CD4-positive, alpha-beta T cell treated with Interleukin-1 beta for 1 hour (primary cell): Measurements from ENCODE around the gene TMIGD2.
"Not testable (repeated sequence)": the region's sequence is repeated elsewhere in the genome, so short reads cannot be mapped to it uniquely, and the experiment has no call there.

ENCODE experiments used
- DNase-seq, 2 donors: peaks; one replicate each; pipeline ENCODE4 v3.0.0-alpha.2; 2020 to 2022

Gene TMIGD2

DNA sequence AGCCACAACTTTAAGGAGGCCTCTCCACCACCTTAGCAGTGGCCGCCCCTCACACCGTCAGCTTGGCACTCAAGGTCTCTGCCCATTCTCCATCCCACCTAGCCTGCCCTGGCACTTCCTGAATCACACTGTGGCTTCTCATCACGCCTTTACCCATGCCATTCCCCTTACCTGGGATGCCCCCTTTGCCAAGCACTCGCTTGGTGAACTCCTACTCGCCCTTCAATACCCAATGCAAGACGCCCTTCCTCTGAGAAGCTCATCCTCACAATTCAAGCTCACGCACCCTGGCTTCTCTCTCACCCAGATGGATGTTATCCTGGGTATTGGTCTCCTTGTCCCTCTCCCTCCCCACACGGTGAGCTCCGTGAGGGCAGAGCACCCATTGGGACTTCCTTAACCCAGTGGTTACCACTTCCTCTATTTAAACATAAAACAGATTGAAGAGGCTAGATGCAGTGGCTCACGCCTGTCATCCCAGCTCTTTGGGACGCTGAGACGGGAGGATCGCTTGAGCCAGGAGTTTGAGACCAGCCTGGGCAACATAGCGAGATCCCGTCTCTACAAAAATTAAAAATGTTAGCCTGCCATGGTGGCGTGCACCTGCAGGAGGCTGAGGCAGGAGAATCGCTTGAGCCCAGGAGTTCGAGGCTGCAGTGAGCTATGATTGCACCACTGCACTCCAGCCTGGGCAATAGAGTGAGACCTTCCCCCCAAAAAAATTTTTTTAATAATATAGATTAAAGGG is 35.8 kb downstream of the TMIGD2 start:
- DNase-seq: no peak

DNA sequence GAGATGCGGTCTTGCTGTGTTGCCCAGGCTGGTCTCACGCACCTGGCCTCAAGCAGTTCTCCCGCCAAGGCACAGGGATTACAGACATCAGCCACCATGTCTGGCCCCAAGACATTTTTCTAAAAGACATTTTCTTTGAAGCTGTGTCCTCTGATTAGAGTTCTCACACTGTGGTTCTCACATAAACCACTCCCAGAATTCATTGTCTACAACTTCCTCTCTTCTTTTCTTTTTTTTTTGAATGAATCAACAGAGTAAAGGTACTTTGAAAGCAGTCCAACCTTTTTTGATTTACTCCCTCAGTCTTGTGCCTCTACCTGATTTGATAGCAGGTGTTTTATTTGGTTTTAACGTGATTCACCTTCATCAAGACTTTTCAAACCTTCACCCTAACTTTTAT is 37.4 kb downstream of the TMIGD2 start:
- peak in 1 of 2 donors; percentile 20 for DNase-seq

DNA sequence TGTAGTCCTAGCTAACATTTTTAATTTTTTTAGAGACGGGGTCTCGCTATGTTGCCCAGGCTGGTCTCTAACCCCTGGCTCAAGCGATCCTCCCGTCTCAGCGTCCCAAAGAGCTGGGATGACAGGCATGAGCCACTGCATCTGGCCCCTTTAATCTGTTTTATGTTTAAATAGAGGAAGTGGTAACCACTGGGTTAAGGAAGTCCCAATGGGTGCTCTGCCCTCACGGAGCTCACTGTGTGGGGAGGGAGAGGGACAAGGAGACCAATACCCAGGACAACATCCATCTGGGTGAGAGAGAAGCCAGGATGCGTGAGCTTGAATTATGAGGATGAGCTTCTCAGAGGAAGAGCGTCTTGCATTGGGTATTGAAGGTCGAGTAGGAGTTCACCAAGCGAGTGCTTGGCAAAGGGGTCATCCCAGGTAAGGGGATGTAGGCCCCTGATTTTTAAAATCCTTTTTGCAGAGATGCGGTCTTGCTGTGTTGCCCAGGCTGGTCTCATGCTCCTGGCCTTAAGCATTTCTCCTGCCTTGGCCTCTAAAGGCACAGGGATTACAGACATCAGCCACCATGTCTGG is 41.5 kb downstream of the TMIGD2 start:
- no peak for DNase-seq

DNA sequence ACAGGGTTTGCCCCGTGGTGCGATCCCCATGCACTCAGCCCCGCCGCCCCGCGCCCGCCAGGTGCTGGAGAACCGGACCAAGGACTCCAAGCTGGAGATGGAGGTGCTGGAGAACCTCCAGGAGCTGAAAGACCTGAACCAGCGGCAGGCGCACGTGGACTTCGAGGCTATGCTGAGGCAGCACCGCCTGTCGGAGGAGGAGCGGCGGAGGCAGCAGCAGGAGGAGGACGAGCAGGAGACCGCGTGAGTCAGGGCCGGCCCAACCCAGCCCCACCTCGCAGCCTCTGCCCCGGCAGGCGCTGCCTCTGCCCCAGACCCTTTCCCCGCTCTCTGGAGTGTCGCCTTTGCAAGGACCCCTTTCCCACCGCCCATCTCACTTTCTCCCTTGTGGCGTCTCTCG is 44.0 kb downstream of the TMIGD2 start:
- no peak for DNase-seq

DNA sequence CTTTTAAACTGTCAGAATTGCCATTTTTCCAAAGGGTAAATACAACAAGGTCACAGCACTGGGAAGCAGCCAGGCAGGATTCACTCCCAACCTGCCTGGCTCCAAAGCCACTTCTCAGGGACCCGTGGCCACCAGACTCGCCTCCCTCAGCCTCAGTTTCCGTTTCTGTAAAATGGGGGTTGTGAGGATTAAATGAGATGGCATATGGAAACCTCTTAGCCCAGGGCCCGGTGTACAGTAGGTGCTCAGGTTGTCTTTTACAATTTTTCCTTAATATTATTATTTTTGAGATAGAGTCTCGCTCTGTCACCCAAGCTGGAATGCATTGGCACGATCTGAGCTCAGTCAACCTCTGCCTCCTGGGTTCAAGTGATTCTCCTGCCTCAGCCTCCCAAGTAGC is 45.2 kb downstream of the TMIGD2 start:
- DNase-seq: no peak

DNA sequence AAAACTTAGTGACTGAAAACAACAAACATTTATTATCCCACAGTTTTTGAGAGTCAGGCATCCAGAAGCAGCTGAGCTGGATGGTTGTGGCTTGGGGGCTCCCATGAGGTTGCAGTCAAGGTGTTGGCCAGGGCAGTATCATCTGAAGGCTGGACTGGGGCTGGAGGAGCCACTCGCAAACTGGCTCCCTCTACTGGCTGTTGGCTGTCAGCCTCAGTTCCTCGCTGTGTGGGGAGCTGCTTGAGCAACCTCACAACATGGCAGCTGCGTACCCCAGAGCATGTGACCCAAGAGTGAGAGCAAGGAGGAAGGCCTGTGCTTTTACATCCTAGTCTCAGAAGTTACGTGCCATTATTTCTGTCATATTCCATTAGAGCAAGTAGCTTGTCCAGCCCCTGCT is 45.6 kb downstream of the TMIGD2 start:
- no peak for DNase-seq

DNA sequence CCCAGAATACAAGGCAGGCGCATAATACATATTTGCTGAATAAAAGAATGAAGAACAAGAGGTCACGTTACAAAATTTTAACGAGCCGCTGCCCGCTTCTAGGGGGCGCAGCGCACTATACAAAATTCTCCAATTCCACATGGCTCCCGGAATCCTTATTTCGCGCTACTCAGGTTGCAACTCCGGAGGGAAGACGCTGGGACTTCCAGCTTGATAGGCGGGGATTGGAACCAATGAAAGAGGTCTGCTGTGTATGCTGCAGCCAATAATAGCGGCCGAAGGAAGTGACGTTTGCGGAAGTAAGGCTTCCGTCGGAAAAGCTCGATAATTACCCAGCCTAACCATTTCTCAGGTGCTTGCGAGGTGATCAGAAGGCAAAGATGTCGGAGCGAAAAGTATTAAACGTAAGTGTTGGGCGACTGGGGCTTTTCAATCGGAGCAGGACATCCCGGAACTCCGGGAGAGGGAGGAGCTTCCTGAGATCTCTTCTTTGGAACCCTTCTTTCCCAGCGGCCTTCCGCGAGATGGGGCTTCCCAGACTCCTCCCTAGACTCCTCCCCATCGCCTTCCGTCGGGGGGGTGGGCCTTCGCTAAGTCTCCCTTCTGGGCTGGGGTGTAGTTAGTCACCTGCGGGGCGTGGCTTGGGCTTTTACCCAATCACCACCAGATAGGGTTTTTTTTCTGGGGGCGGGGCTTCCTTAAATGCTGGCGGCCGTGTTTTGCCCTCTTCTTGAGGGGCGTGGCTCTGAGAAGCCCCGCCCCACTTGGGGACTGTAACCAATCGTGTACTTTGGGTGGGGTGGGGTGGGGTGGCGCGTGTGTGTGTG is 55.2 kb downstream of the TMIGD2 start, which contains the start of gene YJU2:
YJU2 (plus strand) TSS at position 314 of the 827 bp plus-strand sequence; CDS start at position 381, 67 bp downstream.
- peak; percentile 99 for DNase-seq

DNA sequence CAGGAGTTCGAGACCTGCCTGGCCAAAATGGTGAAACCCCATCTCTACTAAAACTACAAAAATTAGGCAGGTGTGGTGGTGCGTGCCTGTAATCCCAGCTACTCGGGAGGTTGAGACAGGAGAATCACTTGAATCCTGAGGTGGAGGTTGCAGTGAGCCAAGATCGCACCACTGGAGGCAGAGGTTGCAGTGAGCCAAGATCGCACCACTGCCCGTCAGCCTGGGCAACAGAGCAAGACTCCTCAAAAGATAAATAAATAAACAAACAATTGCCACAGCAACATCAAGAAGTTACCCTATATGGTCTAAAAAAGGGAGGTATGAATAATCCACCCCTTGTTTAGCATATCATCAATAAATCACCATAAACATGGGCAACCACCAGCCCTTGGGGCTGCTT is 56.3 kb downstream of the TMIGD2 start:
- DNase-seq: not testable (repeated sequence)
